Caki2 (cell line): ENCODE measurements around the gene ABCA13. TPM values are rescaled to one million over a fixed set of nuclear protein-coding genes. Genes with fewer than 3 reads are reported as not detected.
A peak's percentile ranks its signal among the peaks of the same experiment; 100 is the strongest.

Experiments
- DNase-seq: peaks from one replicate; pipeline ENCODE4 v3.0.0-alpha.2; 2015; ENCODE audit warnings: low read depth
- in situ Hi-C: cut with HindIII; loops from 2 replicates; pipeline ENCODE4 v1.10.0; 2016; ENCODE audit warnings: low sequenced_read_pairs, low pct_unique_long_range_greater_than_20kb, mixed read lengths
- total RNA-seq: library from RNA; depleted of rRNA; stranded (reverse); fragments of >200 nt; shearing (Covaris generic); gene quantifications from 2 replicates; pipeline ENCODE4 v1.2.3, GENCODE V29; 2014; ENCODE audit warnings: low replicate concordance

Gene ABCA13
- total RNA-seq, 1 experiment from 2014 or later = 6.3 TPM

- no peak for DNase-seq
- in situ Hi-C loops = no loop called here
Measured at GRCh38 chr7:48317360-48317759, 146.1 kb downstream of the ABCA13 start.

GRCh38 chr7:48321319-48322010 is 150.2 kb downstream of the ABCA13 start:
- no peak for DNase-seq
- in situ Hi-C loops = no loop called here

- in situ Hi-C loops = no loop called here
- DNase-seq = peak; percentile 18
Measured at GRCh38 chr7:48337012-48337621, 165.9 kb downstream of the ABCA13 start.

GRCh38 chr7:48337781-48338180 is 166.5 kb downstream of the ABCA13 start:
- DNase-seq = no peak
- in situ Hi-C loops = no loop called here

GRCh38 chr7:48347230-48347825 is 176.1 kb downstream of the ABCA13 start:
- DNase-seq = no peak
- in situ Hi-C loops = no loop called here

GRCh38 chr7:48350515-48350914 is 179.3 kb downstream of the ABCA13 start:
- no peak for DNase-seq
- in situ Hi-C loops = no loop called here

- in situ Hi-C loops = no loop called here
- DNase-seq = no peak
Measured at GRCh38 chr7:48351900-48352299, 180.6 kb downstream of the ABCA13 start.

- no peak for DNase-seq
- in situ Hi-C loops = no loop called here
Measured at GRCh38 chr7:48355346-48355745, 184.1 kb downstream of the ABCA13 start.

- in situ Hi-C loops = no loop called here
Measured at GRCh38 chr7:48360574-48360973, 189.3 kb downstream of the ABCA13 start.

GRCh38 chr7:48363174-48363573 is 191.9 kb downstream of the ABCA13 start:
- no peak for DNase-seq
- in situ Hi-C loops = no loop called here

More at GRCh38 chr7:48360574-48360973, 189.3 kb downstream of the ABCA13 start:
- DNase-seq = no peak

- in situ Hi-C loops = no loop called here
- DNase-seq = no peak
Measured at GRCh38 chr7:48365010-48365409, 193.8 kb downstream of the ABCA13 start.

- in situ Hi-C loops = no loop called here
- DNase-seq = no peak
Measured at GRCh38 chr7:48366096-48366495, 194.8 kb downstream of the ABCA13 start.

- in situ Hi-C loops = no loop called here
- DNase-seq = no peak
Measured at GRCh38 chr7:48376263-48376662, 205.0 kb downstream of the ABCA13 start.

- DNase-seq = no peak
- in situ Hi-C loops = no loop called here
Measured at GRCh38 chr7:48380921-48381320, 209.7 kb downstream of the ABCA13 start.

- in situ Hi-C loops = no loop called here
Measured at GRCh38 chr7:48381571-48381970, 210.3 kb downstream of the ABCA13 start.

GRCh38 chr7:48384180-48384752 is 213.0 kb downstream of the ABCA13 start:
- DNase-seq = no peak
- in situ Hi-C loops = no loop called here

More at GRCh38 chr7:48381571-48381970, 210.3 kb downstream of the ABCA13 start:
- DNase-seq = no peak

- no peak for DNase-seq
- in situ Hi-C loops = no loop called here
Measured at GRCh38 chr7:48387932-48388331, 216.7 kb downstream of the ABCA13 start.

- in situ Hi-C loops = no loop called here
- no peak for DNase-seq
Measured at GRCh38 chr7:48388911-48389310, 217.7 kb downstream of the ABCA13 start.

GRCh38 chr7:48389977-48390376 is 218.7 kb downstream of the ABCA13 start:
- DNase-seq = no peak
- in situ Hi-C loops = no loop called here
